Kidney glomerular epithelial cell (primary cell): ENCODE results near the gene NALCN.

ENCODE experiments used
- DNase-seq: peaks from one replicate; lab custom pipeline; 2025; lab: John Stamatoyannopoulos, UW

NALCN gene

GRCh38 chr13:101289764-101290163 lies 126.5 kb downstream of the NALCN start:
- no peak for DNase-seq

DNA sequence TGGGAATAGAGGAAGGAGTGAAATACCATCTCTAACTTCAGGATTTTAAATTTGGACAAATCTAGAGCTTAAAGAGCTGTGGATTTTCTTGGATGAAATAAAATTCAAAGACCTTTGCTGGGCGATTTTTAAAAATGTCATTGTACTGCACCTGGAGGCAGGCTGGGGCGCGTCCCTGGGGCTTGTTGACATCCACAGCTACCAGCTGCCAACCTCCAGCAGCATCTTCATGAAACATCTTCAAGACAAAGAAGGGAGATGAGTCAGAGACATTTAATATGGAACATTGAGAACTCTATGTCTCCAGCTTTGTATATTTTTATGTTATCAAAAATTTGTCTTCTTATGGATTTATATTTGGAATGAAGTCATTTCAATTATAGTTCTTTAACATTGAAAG lies 132.5 kb downstream of the NALCN start:
- no peak for DNase-seq

- no peak for DNase-seq
Observed at GRCh38 chr13:101272886-101273285, 143.4 kb downstream of the NALCN start.

GRCh38 chr13:101271681-101272245 lies 144.5 kb downstream of the NALCN start:
- no peak for DNase-seq

DNA sequence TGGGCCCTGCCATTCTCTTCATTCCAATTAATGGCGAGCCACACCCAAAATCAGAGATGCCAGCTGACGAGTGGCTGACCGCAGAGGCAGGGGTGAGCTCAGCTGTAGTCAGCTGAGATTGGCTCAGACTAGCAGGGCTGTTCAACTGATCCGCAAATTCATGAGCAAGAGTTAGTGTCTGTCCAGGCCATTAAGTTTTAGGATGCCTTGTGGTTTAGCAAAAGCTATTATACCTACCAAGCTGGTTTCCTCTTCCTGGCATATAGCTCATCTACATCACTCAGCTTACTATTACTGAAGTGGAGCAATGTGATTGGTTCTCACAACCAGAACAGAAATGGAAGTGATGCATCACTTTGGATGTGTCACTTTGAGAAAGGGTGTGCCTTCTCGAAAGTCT lies 148.7 kb downstream of the NALCN start:
- no peak for DNase-seq

- no peak for DNase-seq
Observed at GRCh38 chr13:101265934-101266333, 150.4 kb downstream of the NALCN start.

DNA sequence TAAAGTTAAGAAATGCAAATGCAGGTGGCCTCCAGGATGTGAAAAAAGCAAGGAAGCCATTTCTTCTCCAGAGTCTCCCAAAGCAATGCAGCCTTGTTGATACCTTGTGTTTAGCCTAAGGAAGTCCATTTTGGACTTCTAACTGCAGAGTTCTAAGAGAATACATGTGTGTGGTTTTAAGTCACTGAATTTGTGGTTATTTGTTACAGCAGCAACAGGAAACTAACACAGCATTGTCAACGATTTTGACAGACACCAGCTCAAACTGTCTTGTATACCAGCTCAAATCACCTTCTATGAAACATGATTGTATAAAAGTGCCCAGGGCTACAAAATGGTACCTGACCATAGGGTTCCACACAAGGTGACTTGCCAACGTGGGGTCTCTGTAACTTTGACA lies 151.4 kb downstream of the NALCN start:
- no peak for DNase-seq

GRCh38 chr13:101262306-101262705 lies 154.0 kb downstream of the NALCN start:
- no peak for DNase-seq

GRCh38 chr13:101258509-101258908 lies 157.8 kb downstream of the NALCN start:
- no peak for DNase-seq

GRCh38 chr13:101258071-101258470 lies 158.2 kb downstream of the NALCN start:
- DNase-seq = peak; percentile 73

GRCh38 chr13:101248739-101249514 lies 167.4 kb downstream of the NALCN start:
- no peak for DNase-seq

GRCh38 chr13:101242720-101243119 lies 173.6 kb downstream of the NALCN start:
- no peak for DNase-seq

DNA sequence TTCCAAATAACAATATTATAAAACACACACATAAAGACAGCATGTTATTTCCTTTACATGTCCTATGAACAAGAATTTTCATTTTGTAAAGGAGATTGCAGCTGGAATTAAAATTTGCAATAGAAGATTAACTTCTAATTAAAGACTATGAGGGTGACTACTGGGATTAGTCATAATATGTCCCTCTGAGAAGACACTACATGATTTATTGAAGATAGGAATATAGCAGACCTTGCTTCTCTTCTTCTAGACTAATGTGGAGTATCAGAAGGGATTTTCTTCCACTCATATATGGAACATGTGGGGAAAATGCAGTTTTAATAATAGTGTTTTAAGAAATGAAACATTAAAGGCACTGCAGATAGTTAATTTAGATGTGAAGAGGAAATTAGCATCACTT lies 177.8 kb downstream of the NALCN start:
- no peak for DNase-seq

DNA sequence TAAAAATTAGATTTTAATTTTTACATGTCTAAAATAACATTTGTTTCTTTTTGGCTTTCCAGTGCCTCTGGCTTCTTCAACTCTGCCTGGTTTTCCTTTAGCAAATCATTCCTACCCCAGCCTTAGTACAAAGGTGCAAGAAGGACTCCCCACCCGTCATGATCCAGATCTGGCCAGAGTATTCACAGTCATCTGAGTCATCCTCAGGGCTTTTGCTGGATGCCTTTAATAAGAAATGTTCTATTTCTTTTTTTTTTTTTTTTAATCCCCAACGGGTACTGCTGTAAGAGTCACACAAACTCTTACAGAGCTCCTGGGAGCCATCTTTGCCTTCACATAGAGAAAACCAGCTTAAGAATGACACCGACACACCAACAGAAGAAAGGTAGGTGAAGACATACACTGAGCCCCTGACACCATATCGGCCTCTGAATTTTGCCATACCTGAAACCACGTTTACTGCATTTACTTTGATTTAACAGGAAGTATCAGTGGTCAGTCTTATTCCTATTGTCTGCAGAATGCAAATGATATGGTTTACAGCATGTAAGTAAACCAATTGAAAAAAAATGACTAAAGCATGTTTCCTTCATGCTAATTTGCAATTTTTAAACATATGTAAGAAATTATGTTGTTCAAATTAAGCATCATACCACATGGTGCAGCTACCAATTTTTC lies 184.4 kb downstream of the NALCN start:
- DNase-seq = no peak

DNA sequence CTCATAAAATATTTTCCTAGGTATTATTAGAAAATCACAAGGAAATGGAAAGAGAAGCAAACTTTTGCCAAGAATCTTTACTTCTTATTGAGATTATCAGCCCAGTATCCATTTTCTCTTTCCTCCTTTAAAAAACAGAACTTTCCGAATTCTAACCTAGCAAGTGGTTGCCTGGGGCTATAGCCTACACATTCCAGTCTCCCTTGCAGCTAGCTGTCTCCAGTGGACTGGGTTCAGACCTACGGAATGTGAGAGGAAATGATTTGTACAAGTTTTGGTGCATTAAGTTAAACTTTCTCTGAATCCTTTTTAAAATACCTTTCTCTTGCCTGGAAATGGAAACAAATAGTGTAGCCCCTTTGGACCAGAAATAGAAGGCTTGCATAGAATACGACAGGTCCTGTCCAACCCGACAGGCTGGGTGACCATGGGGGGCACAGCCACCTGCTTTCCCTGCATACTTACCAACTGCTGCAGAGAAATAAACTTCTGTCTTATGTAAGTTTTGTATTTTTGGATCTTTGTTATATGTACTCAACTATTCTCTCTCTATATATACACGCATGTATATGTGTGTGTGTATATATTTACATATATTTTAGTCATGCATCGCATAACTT lies 185.9 kb downstream of the NALCN start:
- DNase-seq = no peak

DNA sequence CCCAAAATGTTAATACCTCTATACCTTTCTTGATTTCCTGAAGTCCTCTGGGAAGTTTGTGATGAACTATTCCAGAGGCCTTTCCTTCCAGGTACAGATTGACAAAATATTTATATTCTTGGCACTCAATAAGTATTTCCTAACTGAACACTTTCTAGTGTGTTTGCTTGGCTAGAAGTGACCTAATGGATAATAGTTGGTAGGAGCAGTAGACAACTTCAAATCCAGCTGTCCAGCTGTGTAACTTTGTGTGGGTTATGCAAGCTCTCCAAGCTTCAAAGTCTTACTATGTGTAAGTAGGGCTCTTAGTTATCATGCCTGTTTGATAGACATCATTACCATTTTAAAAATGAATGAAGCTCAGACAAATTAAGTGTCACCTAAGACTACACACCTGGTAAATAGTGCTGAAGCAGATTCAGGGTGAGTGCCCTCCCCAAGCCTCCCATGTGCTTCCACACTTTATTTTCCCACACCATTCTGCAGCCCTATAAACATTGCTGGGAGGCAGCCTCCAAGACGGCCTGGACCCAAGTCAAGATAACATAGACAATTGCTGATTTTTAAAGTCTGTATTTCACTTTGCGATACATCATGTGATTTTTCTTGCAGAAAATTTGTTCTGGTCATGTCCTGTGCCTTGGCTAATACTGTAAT lies 196.6 kb downstream of the NALCN start:
- DNase-seq = no peak

DNA sequence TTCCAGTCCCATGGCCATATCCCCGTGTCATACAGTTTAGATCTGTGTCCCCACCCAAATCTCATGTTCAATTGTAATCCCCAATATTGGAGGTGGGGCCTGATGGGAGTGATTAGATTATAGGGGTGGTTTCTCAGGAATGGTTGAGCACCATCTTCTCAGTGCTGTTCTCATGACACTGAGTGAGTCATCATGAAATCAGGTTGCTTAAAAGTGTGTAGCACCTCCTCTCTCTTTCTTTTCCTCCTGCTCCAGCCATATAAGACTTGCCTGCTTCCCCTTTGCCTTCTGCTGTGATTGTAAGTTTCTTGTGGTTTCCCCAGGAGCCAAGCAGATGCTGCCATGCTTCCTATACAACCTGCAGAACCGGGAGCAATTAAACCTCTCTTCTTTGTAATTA lies 197.8 kb downstream of the NALCN start:
- DNase-seq = no peak

DNA sequence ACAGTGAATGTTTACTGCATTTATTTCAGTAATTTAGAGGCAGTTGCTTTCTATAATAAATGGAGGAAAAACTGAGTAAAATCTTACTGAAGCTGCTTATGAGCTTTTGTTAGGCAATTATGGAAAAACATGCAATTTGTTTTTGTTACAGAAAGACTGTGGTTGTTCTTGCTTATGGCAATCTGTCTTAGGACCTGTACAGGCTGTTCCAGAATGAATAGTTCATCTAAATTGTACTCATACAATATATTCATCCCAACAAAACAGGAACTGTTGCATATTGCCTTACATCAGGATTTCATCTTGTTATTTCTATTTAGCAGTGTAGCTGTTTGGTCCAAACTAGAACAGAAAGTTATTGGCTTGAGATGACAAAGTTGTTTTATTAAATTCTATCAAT lies 199.2 kb downstream of the NALCN start:
- no peak for DNase-seq

GRCh38 chr13:101211261-101211660 lies 205.0 kb downstream of the NALCN start:
- peak; percentile 7 for DNase-seq

- no peak for DNase-seq
Observed at GRCh38 chr13:101210774-101211173, 205.5 kb downstream of the NALCN start.

GRCh38 chr13:101209206-101209893 lies 207.0 kb downstream of the NALCN start:
- no peak for DNase-seq

DNA sequence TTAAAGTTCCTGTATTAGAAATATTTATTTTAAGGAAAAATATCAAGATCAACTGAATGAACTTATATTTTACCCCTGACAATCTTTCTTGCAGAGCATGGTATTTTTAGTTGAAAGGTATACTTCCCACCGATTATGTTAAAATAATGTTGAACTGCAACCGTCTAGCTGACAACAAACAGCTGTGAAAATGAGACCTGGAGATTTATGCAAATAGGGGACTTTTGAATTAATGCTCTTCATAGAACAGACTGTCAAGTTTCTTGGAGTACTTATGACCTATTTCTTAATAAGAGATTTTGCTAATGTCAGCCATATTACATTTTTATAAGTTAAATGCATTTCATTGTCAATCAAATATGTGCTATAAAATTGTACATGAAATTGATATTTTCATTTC lies 210.9 kb downstream of the NALCN start:
- DNase-seq = no peak
